Measurements from ENCODE around the gene KLHL35.

Gene KLHL35

GRCh38 chr11:75400146-75400865, 32.7 kb downstream of the KLHL35 start:
- H3K4me1 ChIP-seq (ENCODE audit: insufficient read depth, low read length): peaks cover 46% of the 10 kb centered on the region
- peaks cover 52% of the 10 kb centered on the region for H4K20me1 ChIP-seq (ENCODE audit: insufficient read depth, low read length)
- DNase-seq (peak; percentile 25), ATAC-seq (ENCODE audit: insufficient read depth, low read depth) (peak; percentile 19)
- peak overlapping the region; percentile 77 for H3K4me2 ChIP-seq (ENCODE audit: insufficient read depth, low read length)
- H3K9ac ChIP-seq (ENCODE audit: low read depth, low read length): peak overlapping the region; percentile 82
- peak overlapping the region; percentile 60 to 79 for H3K4me3 ChIP-seq (ENCODE audit: low read depth in 1 of 2, low read length in 2 of 2)
- TF ChIP-seq EZH2 (IDR thresholded peaks at IDR 0.05; ENCODE audit: borderline replicate concordance, low read depth, low read length, severe bottlenecking): no peak
- TF ChIP-seq, protein P1, sequence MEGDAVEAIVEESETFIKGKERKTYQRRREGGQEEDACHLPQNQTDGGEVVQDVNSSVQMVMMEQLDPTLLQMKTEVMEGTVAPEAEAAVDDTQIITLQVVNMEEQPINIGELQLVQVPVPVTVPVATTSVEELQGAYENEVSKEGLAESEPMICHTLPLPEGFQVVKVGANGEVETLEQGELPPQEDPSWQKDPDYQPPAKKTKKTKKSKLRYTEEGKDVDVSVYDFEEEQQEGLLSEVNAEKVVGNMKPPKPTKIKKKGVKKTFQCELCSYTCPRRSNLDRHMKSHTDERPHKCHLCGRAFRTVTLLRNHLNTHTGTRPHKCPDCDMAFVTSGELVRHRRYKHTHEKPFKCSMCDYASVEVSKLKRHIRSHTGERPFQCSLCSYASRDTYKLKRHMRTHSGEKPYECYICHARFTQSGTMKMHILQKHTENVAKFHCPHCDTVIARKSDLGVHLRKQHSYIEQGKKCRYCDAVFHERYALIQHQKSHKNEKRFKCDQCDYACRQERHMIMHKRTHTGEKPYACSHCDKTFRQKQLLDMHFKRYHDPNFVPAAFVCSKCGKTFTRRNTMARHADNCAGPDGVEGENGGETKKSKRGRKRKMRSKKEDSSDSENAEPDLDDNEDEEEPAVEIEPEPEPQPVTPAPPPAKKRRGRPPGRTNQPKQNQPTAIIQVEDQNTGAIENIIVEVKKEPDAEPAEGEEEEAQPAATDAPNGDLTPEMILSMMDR (IDR thresholded peaks at IDR 0.05; ENCODE audit: borderline replicate concordance, extremely low read depth, low read length, poor library complexity, severe bottlenecking): no peak
- H3K27ac ChIP-seq (ENCODE audit: low read length): peak overlapping the region; percentile 88
- H2AFZ ChIP-seq (ENCODE audit: low read depth, low read length): no peak overlapping the region
- H3K36me3 ChIP-seq (ENCODE audit: insufficient read depth, low read length): peaks cover 58% of the 10 kb centered on the region
- H3K27me3 ChIP-seq (ENCODE audit: insufficient read depth, low read length, poor library complexity): no peaks in the 10 kb centered on the region
- H3K79me2 ChIP-seq (ENCODE audit: insufficient read depth, low read length): peaks cover 57% of the 10 kb centered on the region
- H3K9me3 ChIP-seq (ENCODE audit: insufficient read depth, low read length, severe bottlenecking): no peaks in the 10 kb centered on the region

GRCh38 chr11:75399344-75400145, 33.5 kb downstream of the KLHL35 start, which contains the start of gene RPS3:
Gene RPS3 (plus strand): TSS chr11:75399518. CDS start chr11:75399548, 30 bp downstream.
- Histone ChIP-seq H3K4me2 (ENCODE audit: insufficient read depth, low read length) (peak within 1 kb of the TSS; percentile 77), H3K36me3 (ENCODE audit: insufficient read depth, low read length) (peaks cover 51% of the 10 kb centered on the region), H3K27me3 (ENCODE audit: insufficient read depth, low read length, poor library complexity) (no peaks in the 10 kb centered on the region), H2AFZ (ENCODE audit: low read depth, low read length) (peak within 1 kb of the TSS; percentile 90), H3K79me2 (ENCODE audit: insufficient read depth, low read length) (peaks cover 52% of the 10 kb centered on the region), H3K9ac (ENCODE audit: low read depth, low read length) (peak within 1 kb of the TSS; percentile 82), H3K9me3 (ENCODE audit: insufficient read depth, low read length, severe bottlenecking) (no peaks in the 10 kb centered on the region), H4K20me1 (ENCODE audit: insufficient read depth, low read length) (peaks cover 46% of the 10 kb centered on the region), H3K4me1 (ENCODE audit: insufficient read depth, low read length) (peaks cover 46% of the 10 kb centered on the region), H3K27ac (ENCODE audit: low read length) (peak within 1 kb of the TSS; percentile 88), H3K4me3 (ENCODE audit: low read depth in 1 of 2, low read length in 2 of 2) (peak within 1 kb of the TSS; percentile 60 to 79)
- TF ChIP-seq, protein P1 (IDR thresholded peaks at IDR 0.05; ENCODE audit: borderline replicate concordance, extremely low read depth, low read length, poor library complexity, severe bottlenecking): peak; percentile 34
- no peak for TF ChIP-seq EZH2 (IDR thresholded peaks at IDR 0.05; ENCODE audit: borderline replicate concordance, low read depth, low read length, severe bottlenecking)
- ATAC-seq (ENCODE audit: insufficient read depth, low read depth) (peak; percentile 93), DNase-seq (peak; percentile 92)

GRCh38 chr11:75398906-75399305, 34.1 kb downstream of the KLHL35 start:
- Histone ChIP-seq H3K4me2 (ENCODE audit: insufficient read depth, low read length) (peak overlapping the region; percentile 77), H2AFZ (ENCODE audit: low read depth, low read length) (peak overlapping the region; percentile 90), H3K4me3 (ENCODE audit: low read depth in 1 of 2, low read length in 2 of 2) (peak overlapping the region in 1 of 2 experiments; percentile 79; a peak in 2 of 4 replicates)

More at GRCh38 chr11:75398906-75399305, 34.1 kb downstream of the KLHL35 start:
- Histone ChIP-seq H3K27me3 (ENCODE audit: insufficient read depth, low read length, poor library complexity) (no peaks in the 10 kb centered on the region), H3K4me1 (ENCODE audit: insufficient read depth, low read length) (peaks cover 43% of the 10 kb centered on the region), H3K79me2 (ENCODE audit: insufficient read depth, low read length) (peaks cover 46% of the 10 kb centered on the region), H3K9me3 (ENCODE audit: insufficient read depth, low read length, severe bottlenecking) (no peaks in the 10 kb centered on the region), H3K9ac (ENCODE audit: low read depth, low read length) (no peak overlapping the region), H4K20me1 (ENCODE audit: insufficient read depth, low read length) (peaks cover 39% of the 10 kb centered on the region), H3K36me3 (ENCODE audit: insufficient read depth, low read length) (peaks cover 44% of the 10 kb centered on the region), H3K27ac (ENCODE audit: low read length) (peak overlapping the region; percentile 64)
- DNase-seq: no peak
- ATAC-seq (ENCODE audit: insufficient read depth, low read depth): no peak; the same call in 2 of the 3 replicates
- no peak for TF ChIP-seq EZH2 (IDR thresholded peaks at IDR 0.05; ENCODE audit: borderline replicate concordance, low read depth, low read length, severe bottlenecking)
- TF ChIP-seq, protein P1 (IDR thresholded peaks at IDR 0.05; ENCODE audit: borderline replicate concordance, extremely low read depth, low read length, poor library complexity, severe bottlenecking): no peak
